HG02763 (cell line): ENCODE results near the gene CYP46A1.
"Not testable (repeated sequence)": the region's sequence is repeated elsewhere in the genome, so short reads cannot be mapped to it uniquely, and the experiment has no call there.

ENCODE experiments used
- ATAC-seq: cut with Tn5 transposase; IDR thresholded peaks from one replicate; pipeline ENCODE4 v1.9.1; 2021; ENCODE audit warnings: mild to moderate bottlenecking, moderate library complexity; ENCODE audit not compliant: unreplicated experiment

CYP46A1 gene

GRCh38 chr14:99683619-99684409 lies at the start of gene CYP46A1:
CYP46A1 (plus strand) TSS chr14:99684298; CDS start chr14:99684418, 120 bp downstream.
- ATAC-seq = peak; percentile 95

GRCh38 chr14:99634443-99634842 lies 49.7 kb upstream of the CYP46A1 start:
- ATAC-seq = no peak

GRCh38 chr14:99635116-99635515 lies 49.0 kb upstream of the CYP46A1 start:
- no peak for ATAC-seq

- no peak for ATAC-seq
Observed at GRCh38 chr14:99636487-99636886, 47.6 kb upstream of the CYP46A1 start.

- no peak for ATAC-seq
Observed at GRCh38 chr14:99637624-99638023, 46.5 kb upstream of the CYP46A1 start.

- ATAC-seq = not testable (repeated sequence)
Observed at GRCh38 chr14:99642771-99643170, 41.3 kb upstream of the CYP46A1 start.

- no peak for ATAC-seq
Observed at GRCh38 chr14:99643343-99643742, 40.8 kb upstream of the CYP46A1 start.

GRCh38 chr14:99644035-99644587 lies 40.0 kb upstream of the CYP46A1 start:
- no peak for ATAC-seq

- ATAC-seq = no peak
Observed at GRCh38 chr14:99644723-99645544, 39.2 kb upstream of the CYP46A1 start, which contains the start of gene HHIPL1. HHIPL1 (plus strand) TSS chr14:99645129; CDS start chr14:99645208, 79 bp downstream.

GRCh38 chr14:99645545-99646505 lies 38.3 kb upstream of the CYP46A1 start:
- ATAC-seq = no peak

GRCh38 chr14:99647411-99647810 lies 36.7 kb upstream of the CYP46A1 start:
- no peak for ATAC-seq

- no peak for ATAC-seq
Observed at GRCh38 chr14:99648027-99648784, 35.9 kb upstream of the CYP46A1 start.

GRCh38 chr14:99649219-99649618 lies 34.9 kb upstream of the CYP46A1 start:
- ATAC-seq = no peak

- ATAC-seq = no peak
Observed at GRCh38 chr14:99649643-99650042, 34.5 kb upstream of the CYP46A1 start.

- no peak for ATAC-seq
Observed at GRCh38 chr14:99650189-99650588, 33.9 kb upstream of the CYP46A1 start.

- ATAC-seq = no peak
Observed at GRCh38 chr14:99651953-99652746, 31.9 kb upstream of the CYP46A1 start.

- ATAC-seq = no peak
Observed at GRCh38 chr14:99654235-99654985, 29.7 kb upstream of the CYP46A1 start.

GRCh38 chr14:99655521-99655920 lies 28.6 kb upstream of the CYP46A1 start:
- no peak for ATAC-seq
